B cell (primary cell): ENCODE measurements around the gene FKBP8. TPM values are rescaled to one million over a fixed set of nuclear protein-coding genes. Genes with fewer than 3 reads are reported as not detected.

Experiments used
- ATAC-seq: fragments of 200-7000 bp; cut with Tn5 transposase; one replicate; pipeline ENCODE4 v1.10.0; 2021; ENCODE audit warnings: low read depth, mild to moderate bottlenecking, moderate number of reproducible peaks, moderate library complexity
- CTCF ChIA-PET: fragments of 350-600 bp; sonication (Branson Sonifier 250); formaldehyde crosslinking; loops from one replicate; lab custom pipeline; 2021; ENCODE audit warnings: antibody characterized with exemption, inconsistent platforms; lab: Charles Lee
- POLR2A ChIA-PET: fragments of 350-600 bp; sonication (Branson Sonifier 250); formaldehyde crosslinking; loops from one replicate; lab custom pipeline; 2021; ENCODE audit warnings: antibody characterized with exemption; lab: Charles Lee
- DNase-seq: peaks from one replicate; pipeline ENCODE4 v3.0.0; 2013
- H2AFZ ChIP-seq: 2 replicates; pipeline ENCODE4 v1.6.1; 2012; ENCODE audit warnings: mild to moderate bottlenecking, low read depth, low read length; ENCODE audit not compliant: insufficient read depth, poor library complexity, severe bottlenecking
- H3K27ac ChIP-seq, 2 donors: 1 replicate in 1 of 2; 2 replicates in 1 of 2; pipeline ENCODE4 v1.5.1; 2012 to 2013; ENCODE audit warnings: low read length in 2 of 2, mild to moderate bottlenecking in 2 of 2, moderate library complexity in 1 of 2
- H3K27me3 ChIP-seq, 4 experiments: fragments of 200-600 bp in 1 of 4; sonication (generic) in 1 of 4; replicated peaks in 1 of 4; 1 replicate in 2 of 4; 2 replicates in 2 of 4; pipeline versions ENCODE4 v1.6.1 to v1.7.0; 2013 to 2016; ENCODE audit warnings: low read length in 3 of 4, mild to moderate bottlenecking in 2 of 4, mixed read lengths in 1 of 4, moderate library complexity in 1 of 4; ENCODE audit not compliant: insufficient read depth in 4 of 4, control insufficient read depth in 3 of 4; ENCODE audit errors: control extremely low read depth in 1 of 4
- H3K36me3 ChIP-seq, 2 experiments: replicated peaks in 1 of 2; 1 replicate in 1 of 2; 2 replicates in 1 of 2; pipeline versions ENCODE4 v1.6.1 to v1.7.1; 2013; ENCODE audit warnings: low read length in 1 of 2; ENCODE audit not compliant: insufficient read depth in 2 of 2, control insufficient read depth in 1 of 2; ENCODE audit errors: control extremely low read depth in 1 of 2, extremely low read depth in 1 of 2
- H3K4me1 ChIP-seq, 2 donors: fragments of 200-600 bp in 1 of 2; sonication (generic) in 1 of 2; 1 replicate in 1 of 2; 2 replicates in 1 of 2; pipeline versions ENCODE4 v1.5.1 to v1.6.1; 2013 to 2017; ENCODE audit warnings: low read length in 2 of 2; ENCODE audit not compliant: control insufficient read depth in 2 of 2, insufficient read depth in 2 of 2
- H3K4me2 ChIP-seq: replicated peaks from 2 replicates; pipeline ENCODE3; 2012; ENCODE audit warnings: mild to moderate bottlenecking, low read depth, low read length; ENCODE audit not compliant: poor library complexity, severe bottlenecking
- H3K4me3 ChIP-seq, 5 experiments: fragments of 200-600 bp in 1 of 5; sonication (generic) in 1 of 5; 1 replicate in 3 of 5; 2 replicates in 2 of 5; pipeline versions ENCODE4 v1.5.1 to v1.7.0; 2011 to 2016; ENCODE audit warnings: low read length in 4 of 5, mild to moderate bottlenecking in 4 of 5, low read depth in 2 of 5, control low read depth in 1 of 5, moderate library complexity in 1 of 5; ENCODE audit not compliant: insufficient read depth in 1 of 5; ENCODE audit errors: control extremely low read depth in 1 of 5, extremely low read depth in 1 of 5
- H3K79me2 ChIP-seq: fragments of 200-600 bp; sonication (generic); one replicate; pipeline ENCODE4 v1.6.0; 2016; ENCODE audit warnings: low read length; ENCODE audit not compliant: control insufficient read depth, insufficient read depth
- H3K9ac ChIP-seq: fragments of 200-600 bp; sonication (generic); 2 replicates; pipeline ENCODE4 v1.6.1; 2017; ENCODE audit warnings: mild to moderate bottlenecking, low read length, moderate library complexity
- H3K9me3 ChIP-seq, 3 donors: one replicate each; pipeline versions ENCODE4 v1.6.1 to v1.7.1; 2013; ENCODE audit warnings: low read length in 2 of 3; ENCODE audit not compliant: control insufficient read depth in 2 of 3, insufficient read depth in 1 of 3; ENCODE audit errors: control extremely low read depth in 1 of 3
- H4K20me1 ChIP-seq: 2 replicates; pipeline ENCODE4 v1.6.0; 2012; ENCODE audit warnings: mild to moderate bottlenecking, low read length; ENCODE audit not compliant: insufficient read depth, control insufficient read depth, poor library complexity, severe bottlenecking
- H3K27ac Mint-ChIP-seq: one replicate; pipeline ENCODE4 v1.8.0; 2021; ENCODE audit warnings: mixed read lengths
- H3K27me3 Mint-ChIP-seq: one replicate; pipeline ENCODE4 v1.8.0; 2021; ENCODE audit warnings: mixed read lengths
- H3K4me1 Mint-ChIP-seq: one replicate; pipeline ENCODE4 v1.8.0; 2021; ENCODE audit warnings: mixed read lengths
- H3K4me3 Mint-ChIP-seq: one replicate; pipeline ENCODE4 v1.8.0; 2021; ENCODE audit warnings: mixed read lengths
- H3K9me3 Mint-ChIP-seq: one replicate; pipeline ENCODE4 v1.8.0; 2022; ENCODE audit warnings: mixed read lengths; ENCODE audit not compliant: insufficient read depth
- CTCF ChIP-seq: fragments of 200-600 bp; IDR thresholded peaks from one replicate; pipeline ENCODE4 v1.8.0; 2022; ENCODE audit warnings: antibody characterized with exemption, mild to moderate bottlenecking
- EZH2 ChIP-seq: IDR thresholded peaks from 2 replicates; pipeline ENCODE4 v1.6.1; 2012; ENCODE audit warnings: borderline replicate concordance, low read depth, mild to moderate bottlenecking, moderate library complexity, low read length; ENCODE audit not compliant: insufficient read depth, poor library complexity, severe bottlenecking
- WGBS: methylation state at CpG from one replicate; pipeline ENCODE4 v1.1.5; 2013; ENCODE audit warnings: missing lambda C conversion rate; ENCODE audit not compliant: insufficient coverage; 5-methylcytosine and 5-hydroxymethylcytosine counted together
- intact Hi-C: fragments of 100-400 bp; cut with micrococcal nuclease; formaldehyde crosslinking; loops from one replicate; pipeline ENCODE4 v1.10.0; 2022
- polyA plus RNA-seq: library from polyadenylated mRNA; depleted of rRNA; stranded (reverse); fragments of >200 nt; gene quantifications from 2 replicates; pipeline ENCODE4 v1.2.3, GENCODE V29; 2012
- total RNA-seq, 2 donors: library from RNA; stranded (reverse); fragments of 120-200 nt in 1 of 2; gene quantifications; 1 replicate in 1 of 2; 2 replicates in 1 of 2; pipeline versions ENCODE4 v1.2.3 to v1.2.4, GENCODE V29; 2013 to 2022

Gene FKBP8
- total and polyA plus RNA-seq, 2 donors (not counting 1 experiment from before 2014, with no cell fraction given), result 148 to 163 TPM

- 89% methylated on average over 6 of the region's 7 CpGs for WGBS
- no peak for TF ChIP-seq EZH2
- no peak for TF ChIP-seq CTCF
Observed at GRCh38 chr19:18500376-18500775, 43.0 kb downstream of the FKBP8 start.

GRCh38 chr19:18499055-18499775 lies 44.2 kb downstream of the FKBP8 start:
- Histone ChIP-seq H3K9me3 (no peaks in the 10 kb centered on the region), H3K27ac (no peak overlapping the region)

More at GRCh38 chr19:18500376-18500775, 43.0 kb downstream of the FKBP8 start:
- Histone ChIP-seq H3K9ac (no peak overlapping the region), H3K9me3 (no peaks in the 10 kb centered on the region), H3K27me3 (no peaks in the 10 kb centered on the region), H3K4me1 (peaks cover 40 to 73% of the 10 kb centered on the region in 2 donors), H3K79me2 (peaks cover 100% of the 10 kb centered on the region), H3K36me3 (no peaks in the 10 kb centered on the region), H3K4me3 (no peak overlapping the region), H3K27ac (no peak overlapping the region), H4K20me1 (peaks cover 100% of the 10 kb centered on the region), H2AFZ (no peak overlapping the region), H3K4me2 (no peak overlapping the region)
- no peaks in the 10 kb centered on the region for H3K27me3 Mint-ChIP-seq
- no peak for DNase-seq
- ChIA-PET CTCF (interaction anchor here (0.7 kb wide), 1 partner anchor 697 kb away, joined by 3 read pairs; no protein-coding TSS in a partner anchor), POLR2A (interaction anchor here (0.7 kb wide), 1 partner anchor 41 kb away, joined by 4 read pairs; no protein-coding TSS in a partner anchor)
- H3K27ac Mint-ChIP-seq, result no peak overlapping the region
- H3K4me1 Mint-ChIP-seq, result peaks cover 88% of the 10 kb centered on the region
- intact Hi-C loops, result no loop called here
- H3K4me3 Mint-ChIP-seq, result no peak overlapping the region
- ATAC-seq, result no peak
- H3K9me3 Mint-ChIP-seq, result no peaks in the 10 kb centered on the region

More at GRCh38 chr19:18499055-18499775, 44.2 kb downstream of the FKBP8 start:
- H3K4me2 ChIP-seq, result no peak overlapping the region
- no peak overlapping the region for H2AFZ ChIP-seq
- H3K4me1 ChIP-seq, result peaks cover 48 to 71% of the 10 kb centered on the region in 2 donors
- H3K4me3 Mint-ChIP-seq, result no peak overlapping the region
- H3K9me3 Mint-ChIP-seq, result no peaks in the 10 kb centered on the region
- no peak for ATAC-seq
- DNase-seq, result no peak
- no peak overlapping the region for H3K9ac ChIP-seq
- POLR2A ChIA-PET, result interaction anchor here (0.6 to 0.7 kb wide), 2 partner anchors 40 to 202 kb away, joined by 4 read pairs; no protein-coding TSS in a partner anchor
- TF ChIP-seq EZH2 (no peak), CTCF (no peak)
- peaks cover 100% of the 10 kb centered on the region for H3K79me2 ChIP-seq
- 91% methylated on average over 6 of the region's 7 CpGs for WGBS
- H4K20me1 ChIP-seq, result peaks cover 100% of the 10 kb centered on the region
- peaks cover 85% of the 10 kb centered on the region for H3K4me1 Mint-ChIP-seq
- no peaks in the 10 kb centered on the region for H3K27me3 Mint-ChIP-seq
- H3K27me3 ChIP-seq, result no peaks in the 10 kb centered on the region
- H3K4me3 ChIP-seq, result no peak overlapping the region
- H3K27ac Mint-ChIP-seq, result no peak overlapping the region
- H3K36me3 ChIP-seq, result no peaks in the 10 kb centered on the region
- CTCF ChIA-PET, result interaction anchor here (0.9 to 1.6 kb wide), 3 partner anchors 15 to 37 kb away, joined by 3 to 5 read pairs (median 4); no protein-coding TSS in a partner anchor
- intact Hi-C loops, result no loop called here
